Cardiac septum (tissue), 1 donor: ENCODE results near the gene LRP5. TPM values are rescaled to one million over a fixed set of nuclear protein-coding genes. Genes with fewer than 3 reads are reported as not detected.

Source experiments
- DNase-seq: peaks from one replicate; pipeline ENCODE4 v3.0.0-alpha.2; 2020; ENCODE audit warnings: low spot score
- intact Hi-C: fragments of 100-400 bp; cut with DNase I; formaldehyde crosslinking; loops from one replicate; pipeline ENCODE4 v1.14.0; 2022
- total RNA-seq: library from RNA; stranded (reverse); fragmentation: NEBNext Ultra II Directional; extraction: Animal tissue kit (Norgen Biotek cat#: 25700); gene quantifications from one replicate; pipeline ENCODE4 v1.2.1, GENCODE V29; 2021
- donor health status: DM: no; HTN: no; CAD: no.

The LRP5 gene
- total RNA-seq, 1 donor from 2014 or later = 38.6 TPM

DNA sequence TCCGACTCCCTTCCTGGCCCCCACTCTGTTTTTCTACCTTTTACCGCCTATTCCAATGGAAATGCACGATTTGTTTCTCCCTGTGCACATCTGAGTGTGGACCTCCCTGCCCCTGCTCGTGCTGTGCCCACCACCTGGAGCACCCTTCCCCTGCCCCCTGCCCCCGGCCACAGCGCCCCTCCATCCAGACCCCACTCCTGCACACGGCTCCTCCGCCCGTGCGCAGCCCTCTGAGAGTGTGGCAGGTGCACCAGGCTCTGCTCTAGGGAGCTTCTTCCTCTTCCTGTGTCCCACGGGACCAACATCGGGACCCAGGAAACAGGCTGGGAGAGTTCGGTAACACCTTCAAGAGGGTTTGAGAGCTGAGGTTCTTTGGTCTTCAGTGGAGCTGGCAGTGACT lies 62.9 kb downstream of the LRP5 start:
- intact Hi-C loops = no loop called here

DNA sequence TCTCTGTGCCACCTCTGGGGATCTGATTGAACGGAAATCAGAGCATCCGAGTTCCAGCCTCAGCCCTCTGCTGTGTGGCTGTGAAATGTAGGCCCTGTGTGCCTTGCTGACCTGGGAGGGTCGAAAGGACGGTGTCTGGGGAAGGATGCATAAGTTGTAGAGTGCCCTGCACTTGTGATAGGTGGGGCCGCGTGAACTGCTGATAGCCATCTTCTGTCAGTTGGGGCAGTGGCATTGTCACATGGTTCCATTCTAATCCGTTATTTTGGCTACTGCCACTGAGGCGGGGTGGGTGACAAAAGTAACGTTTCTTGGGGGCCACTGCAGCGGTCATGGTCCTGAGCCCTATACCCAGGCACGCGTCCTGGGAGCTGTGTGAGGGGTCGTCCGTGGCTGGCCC lies 63.4 kb downstream of the LRP5 start:
- intact Hi-C loops = no loop called here
- DNase-seq = no peak

More for the DNA sequence above, 62.9 kb downstream of the LRP5 start:
- DNase-seq = no peak

DNA sequence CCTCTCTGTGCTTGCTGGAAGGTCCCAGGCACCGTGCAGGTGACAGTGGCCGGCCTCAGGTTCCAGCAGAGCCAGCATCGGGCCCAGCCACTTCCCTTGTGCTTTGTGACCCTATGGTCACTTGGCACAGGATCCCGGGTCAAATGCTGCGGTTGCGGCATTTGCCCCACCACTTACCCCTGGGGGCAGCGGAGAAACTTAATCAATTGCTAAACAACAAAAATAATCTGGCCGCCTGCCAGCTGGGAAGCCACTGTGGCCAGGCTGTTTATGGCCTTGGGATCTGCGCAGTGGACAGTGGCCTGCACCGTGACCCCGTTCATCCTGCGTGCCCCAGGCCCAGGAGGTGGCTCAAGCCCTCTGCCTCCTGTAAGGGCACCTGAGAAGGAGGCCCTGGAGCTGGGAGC lies 65.0 kb downstream of the LRP5 start:
- intact Hi-C loops = no loop called here

DNA sequence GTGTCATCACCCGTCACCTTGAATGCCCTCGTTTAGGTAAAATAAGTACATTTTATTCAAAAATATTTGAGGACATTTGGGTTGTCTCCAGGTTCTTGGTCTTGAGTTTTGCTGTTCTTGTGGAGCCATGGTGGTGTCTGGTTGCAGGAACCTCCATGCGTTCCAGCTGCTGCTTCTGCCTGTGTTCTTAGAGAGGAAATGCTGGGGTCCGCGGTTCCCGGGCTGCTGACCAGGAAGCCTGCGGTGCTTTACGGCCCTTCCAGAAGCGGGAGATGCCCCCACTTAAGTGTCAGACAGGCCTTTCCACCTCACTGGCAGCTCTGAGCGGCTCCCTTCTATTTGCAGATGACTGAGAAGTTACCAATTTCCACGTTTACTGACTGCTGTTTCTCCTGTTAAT lies 66.8 kb downstream of the LRP5 start:
- intact Hi-C loops = no loop called here
- DNase-seq = no peak

More for the DNA sequence above, 65.0 kb downstream of the LRP5 start:
- no peak for DNase-seq

DNA sequence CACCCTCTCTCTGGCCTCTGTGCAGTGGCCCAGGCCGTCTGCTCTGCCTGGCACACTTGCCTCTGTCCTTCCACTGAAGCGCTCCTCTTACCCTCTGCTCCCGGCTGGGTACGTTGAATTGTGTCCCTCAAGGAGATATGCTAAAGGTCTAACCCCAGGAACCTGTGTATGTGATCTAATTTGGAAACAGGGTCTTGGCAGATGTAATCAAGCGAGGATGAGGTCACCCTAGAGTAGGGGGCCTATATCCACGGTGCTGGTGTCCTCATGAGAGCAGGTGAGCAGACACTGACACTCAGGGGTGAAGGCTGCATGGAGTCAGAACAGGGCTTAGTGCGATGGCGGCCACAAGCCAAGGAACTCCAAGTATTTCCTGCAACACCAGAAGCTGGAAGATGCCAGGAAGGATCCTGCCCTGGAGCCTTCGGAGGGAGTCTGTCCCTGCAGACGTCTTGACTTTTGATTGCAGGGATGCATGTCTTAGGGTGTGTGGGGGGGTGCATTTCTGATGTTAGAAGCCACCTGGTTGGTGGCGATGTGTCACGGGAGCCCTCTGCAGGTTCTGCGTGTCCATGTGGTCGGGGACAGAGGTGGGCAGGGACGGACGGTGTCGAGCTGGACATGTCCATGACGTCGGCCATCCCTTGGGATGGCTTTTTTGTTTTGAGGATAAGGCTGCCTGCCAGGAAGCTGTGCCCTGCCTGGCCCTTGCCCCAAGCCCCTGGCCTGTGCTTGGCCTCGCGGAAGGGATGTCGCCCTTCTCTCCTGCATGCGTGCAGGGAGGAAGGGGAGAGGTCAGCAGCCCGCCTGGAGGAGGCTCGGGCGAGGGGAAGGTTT lies 68.6 kb downstream of the LRP5 start:
- intact Hi-C loops = loop anchor here (5.0 kb wide), 3 partner anchors 66 to 124 kb away; no protein-coding TSS in a partner anchor
- DNase-seq = no peak

DNA sequence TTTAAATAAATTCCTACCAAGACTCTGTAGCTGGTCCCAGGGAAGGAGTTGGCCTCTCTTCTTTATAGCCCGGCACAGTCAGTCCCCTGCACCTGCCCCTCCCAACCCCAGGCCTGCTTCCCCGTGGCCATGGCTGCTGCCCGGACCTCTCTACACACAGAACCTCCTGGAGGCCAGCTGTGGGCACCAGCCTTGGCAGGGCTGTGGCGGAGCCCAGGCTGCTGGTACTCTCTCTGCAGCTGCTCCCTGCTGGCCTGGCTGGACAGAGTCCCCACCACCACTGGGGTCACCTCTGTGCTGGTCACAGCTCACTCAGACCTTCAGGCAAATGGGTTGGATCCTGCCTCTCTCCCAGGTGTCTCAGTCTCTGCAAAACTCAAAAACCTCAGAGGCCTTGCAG lies 69.3 kb downstream of the LRP5 start:
- DNase-seq = no peak
- intact Hi-C loops = loop anchor here (5.0 kb wide), 3 partner anchors 66 to 124 kb away; no protein-coding TSS in a partner anchor

DNA sequence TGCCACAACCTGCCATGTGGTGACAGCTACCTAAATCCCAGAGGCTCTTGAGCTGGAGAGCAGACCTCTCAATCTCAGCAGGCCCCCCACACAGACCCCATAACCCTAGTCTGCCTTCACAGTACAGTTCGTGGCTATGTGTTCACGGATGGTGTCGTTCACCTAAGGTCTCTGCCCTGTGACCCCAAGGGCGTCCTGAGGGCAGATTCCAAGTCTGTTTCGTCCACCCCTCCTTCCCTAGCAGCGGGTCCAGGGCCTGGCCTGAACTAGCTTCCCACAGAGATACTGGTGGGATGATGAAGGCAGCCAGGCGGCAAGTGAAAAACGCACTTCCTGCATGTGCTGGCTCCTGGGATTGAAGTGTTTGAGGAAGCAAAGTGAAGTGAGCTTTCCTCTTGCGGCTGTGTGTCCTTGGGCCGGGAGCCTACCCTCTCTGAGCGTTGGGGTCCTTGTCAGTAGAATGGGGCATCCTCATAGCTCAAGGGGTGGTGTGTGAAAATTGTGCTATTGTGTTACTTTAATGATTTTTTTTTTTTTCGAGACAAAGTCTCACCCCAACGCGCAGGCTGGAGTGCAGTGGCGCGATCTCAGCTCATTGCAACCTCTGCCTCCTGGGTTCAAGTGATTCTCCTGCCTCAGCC lies 70.1 kb downstream of the LRP5 start:
- intact Hi-C loops = loop anchor here (5.0 kb wide), 3 partner anchors 65 to 125 kb away; no protein-coding TSS in a partner anchor
- no peak for DNase-seq

DNA sequence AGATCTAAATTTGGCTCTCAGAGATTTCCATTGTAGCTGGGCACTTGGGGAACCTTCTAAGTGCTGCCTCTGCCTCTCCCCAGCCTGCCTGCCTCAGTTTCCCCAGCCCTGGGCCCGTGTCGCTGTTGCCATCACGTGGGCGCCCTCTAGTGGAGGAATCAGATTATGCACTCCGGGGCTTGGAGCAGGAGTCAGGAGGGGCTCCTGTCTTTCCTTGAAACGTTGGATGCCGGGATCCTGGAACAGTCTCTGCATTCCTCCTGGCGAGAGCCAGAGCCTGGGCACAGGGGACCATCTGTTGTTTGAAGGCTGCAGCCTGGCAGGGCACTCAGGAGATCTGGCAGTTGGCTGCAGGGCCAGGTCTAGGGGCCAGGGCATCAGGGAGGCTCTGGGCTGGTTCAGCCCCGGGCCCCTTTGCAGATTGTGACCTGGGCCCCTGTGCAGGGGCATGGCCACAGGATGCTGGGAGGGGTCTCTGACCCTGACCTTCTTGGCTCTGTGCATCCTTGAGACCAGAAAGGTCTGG lies 71.6 kb downstream of the LRP5 start:
- DNase-seq = peak; percentile 87
- intact Hi-C loops = loop anchor here (5.0 kb wide), 3 partner anchors 63 to 127 kb away; no protein-coding TSS in a partner anchor

DNA sequence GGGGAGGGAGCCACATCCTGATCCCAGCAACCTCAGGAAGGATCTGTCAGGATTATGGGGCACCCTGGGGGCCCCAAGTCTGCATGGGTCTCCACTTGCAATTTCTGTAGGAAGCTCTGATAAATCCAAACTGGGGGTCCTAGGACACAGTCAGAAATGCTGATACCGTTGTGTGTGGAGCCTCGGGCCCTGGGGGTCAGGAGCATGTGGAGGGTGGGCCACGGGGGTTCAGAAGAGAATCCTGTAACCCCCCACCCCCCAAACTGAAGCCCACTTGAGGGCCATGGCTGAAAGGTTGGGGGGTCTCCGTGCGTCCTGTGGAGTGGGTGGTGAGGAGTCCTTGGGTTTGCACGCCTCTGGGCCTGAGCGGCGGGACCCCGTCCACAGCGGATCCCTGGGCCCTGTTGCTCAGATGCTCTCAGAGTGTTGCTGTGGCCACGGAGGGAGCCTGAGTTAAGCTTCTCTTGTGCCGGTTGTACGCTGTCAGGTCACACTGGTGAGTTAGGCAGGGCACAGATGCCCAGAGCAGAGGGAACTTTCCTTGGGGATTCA lies 72.2 kb downstream of the LRP5 start:
- no peak for DNase-seq
- intact Hi-C loops = loop anchor here (5.0 kb wide), 3 partner anchors 63 to 127 kb away; no protein-coding TSS in a partner anchor

DNA sequence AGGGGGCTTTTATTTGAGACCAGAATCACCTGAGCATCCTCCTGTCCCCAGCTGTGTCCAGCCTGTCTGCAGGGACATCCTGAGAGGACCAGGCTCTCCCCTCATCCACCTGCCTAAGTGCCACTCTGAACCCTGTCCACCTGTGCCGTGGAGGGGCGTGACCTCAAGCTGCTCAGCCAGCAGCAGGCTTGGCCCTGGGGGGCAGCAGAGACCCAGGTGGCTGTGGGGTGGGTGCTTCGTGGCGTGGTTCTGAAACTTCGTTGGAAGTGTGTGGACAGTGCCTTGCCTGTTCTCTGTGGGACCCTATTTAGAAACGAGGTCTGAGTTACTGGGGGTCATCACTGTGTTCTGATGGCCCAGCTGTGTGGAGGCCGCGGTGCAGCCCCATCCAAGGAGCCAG lies 72.7 kb downstream of the LRP5 start:
- intact Hi-C loops = no loop called here

DNA sequence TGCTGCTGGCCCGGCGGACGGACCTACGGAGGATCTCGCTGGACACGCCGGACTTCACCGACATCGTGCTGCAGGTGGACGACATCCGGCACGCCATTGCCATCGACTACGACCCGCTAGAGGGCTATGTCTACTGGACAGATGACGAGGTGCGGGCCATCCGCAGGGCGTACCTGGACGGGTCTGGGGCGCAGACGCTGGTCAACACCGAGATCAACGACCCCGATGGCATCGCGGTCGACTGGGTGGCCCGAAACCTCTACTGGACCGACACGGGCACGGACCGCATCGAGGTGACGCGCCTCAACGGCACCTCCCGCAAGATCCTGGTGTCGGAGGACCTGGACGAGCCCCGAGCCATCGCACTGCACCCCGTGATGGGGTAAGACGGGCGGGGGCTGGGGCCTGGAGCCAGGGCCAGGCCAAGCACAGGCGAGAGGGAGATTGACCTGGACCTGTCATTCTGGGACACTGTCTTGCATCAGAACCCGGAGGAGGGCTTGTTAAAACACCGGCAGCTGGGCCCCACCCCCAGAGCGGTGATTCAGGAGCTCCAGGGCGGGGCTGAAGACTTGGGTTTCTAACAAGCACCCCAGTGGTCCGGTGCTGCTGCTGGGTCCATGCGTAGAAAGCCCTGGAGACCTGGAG lies 74.1 kb downstream of the LRP5 start:
- intact Hi-C loops = no loop called here
- no peak for DNase-seq

More for the DNA sequence above, 72.7 kb downstream of the LRP5 start:
- DNase-seq = no peak

DNA sequence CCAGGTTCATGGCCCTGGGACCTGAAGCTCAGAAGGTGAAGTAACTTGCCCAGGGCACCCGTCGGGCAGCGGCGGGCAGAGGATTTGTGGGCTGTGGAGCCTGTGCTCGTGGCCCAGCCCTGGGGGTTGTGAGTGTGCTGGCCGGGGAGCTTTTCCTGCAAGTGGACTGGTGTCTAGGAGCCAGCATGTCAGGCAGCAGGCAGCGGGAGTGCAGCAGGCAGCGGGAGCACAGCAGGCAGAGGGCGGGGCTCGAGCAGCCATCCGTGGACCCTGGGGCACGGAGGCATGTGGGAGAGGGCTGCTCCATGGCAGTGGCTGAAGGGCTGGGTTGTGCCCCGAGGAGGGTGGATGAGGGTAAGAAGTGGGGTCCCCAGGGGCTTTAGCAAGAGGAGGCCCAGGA lies 75.4 kb downstream of the LRP5 start:
- intact Hi-C loops = no loop called here
- no peak for DNase-seq

DNA sequence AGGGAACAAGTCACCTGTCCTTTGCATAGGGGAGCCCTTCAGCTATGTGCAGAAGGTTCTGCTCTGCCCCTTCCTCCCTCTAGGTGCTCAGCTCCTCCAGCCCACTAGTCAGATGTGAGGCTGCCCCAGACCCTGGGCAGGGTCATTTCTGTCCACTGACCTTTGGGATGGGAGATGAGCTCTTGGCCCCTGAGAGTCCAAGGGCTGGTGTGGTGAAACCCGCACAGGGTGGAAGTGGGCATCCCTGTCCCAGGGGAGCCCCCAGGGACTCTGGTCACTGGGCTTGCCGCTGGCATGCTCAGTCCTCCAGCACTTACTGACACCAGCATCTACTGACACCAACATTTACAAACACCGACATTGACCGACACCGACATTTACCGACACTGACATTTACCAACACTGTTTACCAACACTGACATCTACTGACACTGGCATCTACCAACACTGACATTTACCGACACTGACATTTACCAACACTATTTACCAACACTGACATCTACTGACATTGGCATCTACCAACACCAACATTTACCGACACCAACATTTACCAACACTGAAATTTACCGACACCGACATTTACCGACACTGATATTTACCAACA lies 76.3 kb downstream of the LRP5 start:
- no peak for DNase-seq
- intact Hi-C loops = no loop called here

DNA sequence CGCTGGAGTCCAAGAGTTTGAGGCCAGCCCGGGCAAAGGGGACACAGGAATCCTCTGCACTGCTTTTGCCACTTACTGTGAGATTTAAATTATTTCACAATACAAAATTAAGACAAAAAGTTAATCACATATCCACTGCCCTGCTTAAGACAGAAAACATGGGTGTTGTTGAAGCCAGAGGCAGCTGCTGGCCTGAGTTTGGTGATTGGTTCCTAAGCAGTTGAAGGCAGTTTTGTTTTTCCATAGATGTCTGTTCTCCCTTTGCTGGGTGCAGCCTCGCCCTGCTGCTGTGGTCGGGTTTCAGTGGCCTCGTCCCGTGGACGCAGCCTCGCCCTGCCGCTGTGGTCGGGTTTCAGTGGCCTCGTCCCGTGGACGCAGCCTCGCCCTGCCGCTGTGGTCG lies 77.9 kb downstream of the LRP5 start:
- DNase-seq = no peak
- intact Hi-C loops = no loop called here

DNA sequence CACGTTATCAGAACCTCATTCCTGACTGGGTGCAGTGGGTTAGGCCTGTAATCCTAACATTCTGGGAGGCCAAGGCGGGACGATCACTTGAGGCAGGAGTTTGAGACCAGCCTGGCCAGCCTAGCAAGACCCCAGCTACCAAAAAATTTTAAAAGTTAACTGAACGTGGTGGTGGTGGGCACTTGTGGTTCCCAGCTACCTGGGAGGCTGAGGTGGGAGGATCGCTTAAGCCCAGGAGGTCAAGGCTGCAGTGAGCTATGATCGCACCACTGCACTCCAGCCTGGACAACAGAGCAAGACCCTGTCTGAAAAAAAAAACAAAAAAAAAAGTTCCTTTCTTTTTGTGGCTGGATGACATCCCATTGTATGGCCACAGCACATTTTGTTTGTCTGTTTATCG lies 80.4 kb downstream of the LRP5 start:
- intact Hi-C loops = no loop called here
- DNase-seq = no peak

DNA sequence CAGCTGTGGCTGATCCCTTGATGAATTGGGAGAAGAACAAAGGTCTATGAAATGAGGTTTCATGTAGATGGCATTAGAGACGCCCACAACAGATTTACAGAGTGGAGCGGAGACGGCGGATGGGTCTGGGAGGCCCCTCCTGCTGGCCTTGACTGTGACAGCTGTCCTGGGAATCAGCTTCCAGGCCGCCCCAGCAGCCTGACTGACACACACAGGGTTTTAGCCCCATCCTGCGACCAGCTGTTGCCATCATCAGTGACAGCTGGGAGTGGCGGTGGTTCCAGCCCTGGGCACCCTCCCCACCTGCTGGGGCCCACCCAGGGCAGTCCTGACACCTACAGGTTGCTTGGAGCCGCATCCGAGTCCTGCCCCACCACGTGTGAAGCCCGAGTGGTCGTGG lies 84.1 kb downstream of the LRP5 start:
- intact Hi-C loops = loop anchor here (5.0 kb wide), 1 partner anchor 41 kb away; no protein-coding TSS in a partner anchor

DNA sequence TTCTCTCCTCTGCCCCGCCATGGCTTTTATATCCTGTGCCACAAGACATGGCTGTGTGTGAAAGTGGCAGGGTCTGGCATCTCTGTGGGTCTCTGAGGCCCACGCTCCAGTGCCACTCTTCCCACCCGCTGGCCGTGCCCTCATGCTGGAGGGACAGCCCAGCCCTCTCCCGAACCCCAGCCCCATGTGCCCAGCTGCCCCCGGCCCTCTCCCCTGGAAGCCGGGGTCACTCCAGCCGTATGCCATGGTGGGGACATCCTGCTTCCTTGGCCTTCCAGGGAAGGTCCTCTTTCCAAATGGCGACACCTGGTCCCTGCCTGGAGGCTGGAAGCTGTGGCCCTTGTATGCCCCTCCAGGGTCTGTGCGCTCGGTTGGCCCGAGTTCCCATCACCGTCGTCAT lies 84.9 kb downstream of the LRP5 start:
- DNase-seq = no peak
- intact Hi-C loops = loop anchor here (5.0 kb wide), 1 partner anchor 40 kb away; no protein-coding TSS in a partner anchor

More for the DNA sequence above, 84.1 kb downstream of the LRP5 start:
- no peak for DNase-seq

DNA sequence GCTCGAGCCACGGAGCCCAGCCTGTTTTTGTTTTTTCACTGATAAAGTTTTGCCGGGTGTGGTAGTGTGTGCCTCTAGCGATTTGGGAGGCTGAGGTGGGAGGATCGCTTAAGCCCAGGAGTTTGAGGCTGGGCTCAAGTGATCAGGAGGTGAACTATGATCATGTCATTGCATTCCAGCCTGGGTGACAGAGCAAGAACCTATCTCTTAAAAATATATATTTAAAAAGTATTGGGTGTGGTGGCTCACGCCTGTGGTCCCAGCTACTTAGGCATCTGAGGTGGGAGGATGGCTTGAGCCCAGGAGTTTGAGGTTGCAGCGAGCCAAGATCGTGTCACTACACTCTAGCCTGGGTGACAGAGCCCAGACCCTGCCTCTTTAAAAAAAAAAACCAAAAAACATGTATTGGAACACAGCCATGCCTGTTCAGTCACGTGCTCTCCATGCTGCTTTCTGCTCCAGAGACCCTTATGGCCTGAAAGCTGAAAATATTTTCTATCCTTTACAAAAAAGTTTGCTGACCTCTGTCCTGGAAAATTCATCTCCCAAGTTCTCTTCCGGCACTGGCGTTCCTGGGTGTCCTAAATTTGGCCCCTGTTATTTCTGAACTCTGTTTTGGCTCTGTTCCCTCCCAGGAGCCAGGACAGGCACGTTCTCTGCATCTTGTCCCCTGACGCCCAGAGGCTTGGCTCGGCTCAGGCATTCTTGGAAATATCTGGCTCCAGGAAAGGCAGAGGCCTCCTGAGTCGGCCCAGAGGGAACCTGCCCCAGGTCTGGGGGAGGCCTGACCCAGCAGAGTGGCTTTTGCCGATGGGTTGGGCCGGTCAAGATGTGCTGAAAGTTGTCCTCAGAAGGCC lies 86.8 kb downstream of the LRP5 start:
- intact Hi-C loops = loop anchor here (5.0 kb wide), 1 partner anchor 38 kb away; no protein-coding TSS in a partner anchor
- DNase-seq = peak; percentile 87
